ENCODE results near the gene KCNK3. TPM values are rescaled to one million over a fixed set of nuclear protein-coding genes. Genes with fewer than 3 reads are reported as not detected.

KCNK3 gene
- total RNA-seq, 1 donor from 2014 or later: 1.9 TPM

DNA sequence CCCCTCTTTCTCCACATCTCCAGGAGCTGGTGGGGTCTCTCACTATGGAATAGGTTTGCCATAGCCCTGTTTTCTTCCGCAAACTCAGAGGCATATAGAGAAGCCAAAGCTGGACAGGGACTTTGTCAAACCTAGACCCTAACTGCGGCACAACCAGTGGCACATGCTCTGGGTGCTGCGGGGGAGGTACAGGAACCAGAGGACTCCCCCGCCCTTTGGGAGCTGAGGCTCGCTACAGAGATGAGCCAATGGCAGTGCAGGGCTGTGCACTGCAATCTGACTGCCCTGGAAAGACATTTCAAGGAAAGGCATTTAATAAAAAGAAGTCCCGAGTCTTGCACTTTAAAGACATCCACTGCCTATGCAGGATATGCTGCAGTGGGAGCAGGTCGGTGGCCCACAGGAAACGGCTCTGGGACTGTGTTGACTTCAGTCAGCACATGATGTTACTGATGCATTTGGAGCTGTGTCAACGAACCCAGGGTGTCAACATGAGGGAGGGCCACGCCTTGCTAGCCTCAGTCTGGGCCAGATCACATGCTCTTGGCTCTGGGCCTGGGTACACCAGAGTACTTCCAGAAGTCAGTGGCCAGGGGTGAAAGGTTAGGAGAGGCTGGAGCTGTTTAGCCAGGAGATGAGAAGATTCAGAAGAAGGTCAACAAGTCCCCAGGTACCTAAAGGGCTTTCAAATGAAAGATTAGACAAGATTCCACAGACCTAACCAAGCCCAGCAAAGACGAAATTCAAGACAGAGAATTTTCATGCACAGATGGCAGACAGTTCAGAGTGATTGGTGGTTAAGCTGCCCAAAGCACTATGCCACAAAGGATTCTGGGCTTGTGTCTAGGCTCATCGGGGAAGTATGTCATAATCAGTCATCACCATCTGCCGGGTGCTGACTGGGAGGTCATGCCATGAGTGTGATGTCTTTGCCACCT lies 79.8 kb downstream of the KCNK3 start:
- peak; percentile 95 for DNase-seq (ENCODE audit: low spot score)

DNA sequence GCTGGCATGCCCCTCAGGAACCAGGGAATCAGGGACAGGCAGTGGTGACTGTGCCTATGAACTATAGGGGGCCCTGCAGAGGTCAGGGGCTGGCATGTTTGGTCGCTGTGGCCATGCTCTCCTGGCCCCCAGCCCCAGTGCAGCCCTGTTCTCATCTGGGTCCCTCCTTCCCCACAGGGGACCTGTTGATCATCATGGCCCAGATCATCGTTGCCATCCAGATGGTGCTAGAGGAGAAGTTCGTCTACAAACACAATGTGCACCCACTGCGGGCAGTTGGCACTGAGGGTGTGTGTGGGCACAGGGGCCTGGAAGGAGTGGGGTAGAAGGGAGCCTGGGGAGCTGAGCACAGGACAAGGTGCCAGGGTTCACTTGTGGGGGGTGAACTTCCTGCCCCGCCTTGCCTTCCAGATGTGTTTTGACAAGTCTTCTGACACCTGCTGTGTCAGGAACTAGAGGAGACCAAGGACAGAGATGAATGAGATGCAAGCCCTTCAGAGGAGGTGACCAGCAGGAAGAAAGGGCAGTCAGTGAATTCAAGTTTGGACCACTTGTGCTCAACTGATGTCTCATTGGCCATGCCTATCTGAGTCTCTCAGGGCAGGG lies 83.8 kb downstream of the KCNK3 start:
- no peak for DNase-seq (ENCODE audit: low spot score)

DNA sequence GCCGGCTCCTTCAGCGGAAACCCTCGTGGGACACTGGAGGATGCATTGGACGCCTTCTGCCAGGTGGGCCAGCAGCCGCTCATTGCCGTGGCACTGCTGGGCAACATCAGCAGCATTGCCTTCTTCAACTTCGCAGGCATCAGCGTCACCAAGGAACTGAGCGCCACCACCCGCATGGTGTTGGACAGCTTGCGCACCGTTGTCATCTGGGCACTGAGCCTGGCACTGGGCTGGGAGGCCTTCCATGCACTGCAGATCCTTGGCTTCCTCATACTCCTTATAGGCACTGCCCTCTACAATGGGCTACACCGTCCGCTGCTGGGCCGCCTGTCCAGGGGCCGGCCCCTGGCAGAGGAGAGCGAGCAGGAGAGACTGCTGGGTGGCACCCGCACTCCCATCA lies 85.6 kb downstream of the KCNK3 start:
- no peak for DNase-seq (ENCODE audit: low spot score)

DNA sequence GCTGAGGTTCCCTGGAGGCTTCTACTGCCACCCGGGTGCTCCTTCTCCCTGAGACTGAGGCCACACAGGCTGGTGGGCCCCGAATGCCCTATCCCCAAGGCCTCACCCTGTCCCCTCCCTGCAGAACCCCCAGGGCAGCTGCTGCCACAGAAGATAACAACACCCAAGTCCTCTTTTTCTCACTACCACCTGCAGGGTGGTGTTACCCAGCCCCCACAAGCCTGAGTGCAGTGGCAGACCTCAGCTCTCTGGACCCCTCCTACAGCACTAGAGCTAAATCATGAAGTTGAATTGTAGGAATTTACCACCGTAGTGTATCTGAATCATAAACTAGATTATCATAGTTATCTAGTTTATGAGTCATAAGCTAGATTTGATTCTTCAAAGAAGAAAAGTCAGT lies 86.0 kb downstream of the KCNK3 start:
- no peak for DNase-seq (ENCODE audit: low spot score)

DNA sequence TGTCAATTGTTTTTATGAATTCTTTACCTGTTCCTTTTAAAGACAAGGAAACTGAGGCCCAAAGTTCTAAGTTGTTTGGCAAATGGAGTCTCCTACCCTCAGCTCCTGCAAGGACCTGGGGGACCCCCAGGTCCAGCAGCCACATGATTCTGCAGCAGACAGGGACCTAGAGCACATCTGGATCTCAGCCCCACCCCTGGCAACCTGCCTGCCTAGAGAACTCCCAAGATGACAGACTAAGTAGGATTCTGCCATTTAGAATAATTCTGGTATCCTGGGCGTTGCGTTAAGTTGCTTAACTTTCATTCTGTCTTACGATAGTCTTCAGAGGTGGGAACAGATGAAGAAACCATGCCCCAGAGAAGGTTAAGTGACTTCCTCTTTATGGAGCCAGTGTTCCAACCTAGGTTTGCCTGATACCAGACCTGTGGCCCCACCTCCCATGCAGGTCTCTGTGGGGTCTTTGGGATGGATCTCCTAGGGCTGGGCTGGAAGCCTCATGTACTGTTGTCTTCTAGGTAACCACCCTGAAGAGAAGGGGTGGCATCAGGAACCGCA lies 87.8 kb downstream of the KCNK3 start:
- DNase-seq (ENCODE audit: low spot score): no peak

Other genes with a start within 250 kb of the KCNK3 start
- gene OTOF, start 214.6 kb upstream of the KCNK3 start, total RNA-seq: 0.26 TPM
- not detected for gene CIB4, start 51.4 kb upstream of the KCNK3 start, total RNA-seq
- 65.5 TPM for gene SLC35F6, start 71.6 kb downstream of the KCNK3 start, total RNA-seq
- gene CENPA, start 93.3 kb downstream of the KCNK3 start, total RNA-seq: 0.32 TPM
- gene DPYSL5, start 155.4 kb downstream of the KCNK3 start, total RNA-seq: not detected